Upper lobe of left lung (tissue), 6 donors: ENCODE data around the gene ADIG. TPM values are rescaled to one million over a fixed set of nuclear protein-coding genes. Genes with fewer than 3 reads are reported as not detected.

Experiments
- ATAC-seq, 2 donors: fragments of 200-7000 bp; cut with Tn5 transposase; one replicate each; pipeline ENCODE4 v1.9.1; 2022; ENCODE audit warnings: mild to moderate bottlenecking in 2 of 2, moderate library complexity in 2 of 2; ENCODE audit not compliant: low FRiP score in 2 of 2
- DNase-seq, 2 donors: peaks; one replicate each; pipeline ENCODE4 v3.0.0-alpha.2; 2019 to 2020
- H3K27ac ChIP-seq, 4 donors: fragments of 200-600 bp; sonication (generic); one replicate each; pipeline ENCODE4 v1.5.1; 2016 to 2019
- H3K27me3 ChIP-seq, 4 donors: fragments of 200-600 bp; sonication (generic); one replicate each; pipeline ENCODE4 v1.5.1; 2017 to 2019
- H3K36me3 ChIP-seq, 4 donors: fragments of 200-600 bp; sonication (generic); one replicate each; pipeline ENCODE4 v1.5.1; 2016 to 2019
- H3K4me1 ChIP-seq, 4 donors: fragments of 200-600 bp; sonication (generic); one replicate each; pipeline ENCODE4 v1.5.1; 2018 to 2019
- H3K4me3 ChIP-seq, 4 donors: fragments of 200-600 bp; sonication (generic); one replicate each; pipeline ENCODE4 v1.5.1; 2017 to 2019; ENCODE audit warnings: mild to moderate bottlenecking in 2 of 4, moderate library complexity in 1 of 4
- H3K9me3 ChIP-seq, 4 donors: fragments of 200-600 bp; sonication (generic); one replicate each; pipeline ENCODE4 v1.5.1; 2018 to 2019
- CTCF ChIP-seq, 6 experiments: fragments of 450-650 bp in 4 of 6; fragments of 200-600 bp in 2 of 6; sonication (generic) in 2 of 6; IDR thresholded peaks; one replicate each; pipeline ENCODE4 v1.5.1; 2016 to 2019; ENCODE audit warnings: antibody characterized with exemption in 6 of 6
- EP300 ChIP-seq, 4 donors: sonication (generic); formaldehyde crosslinking; IDR thresholded peaks; one replicate each; pipeline ENCODE4 v1.5.1; 2017; ENCODE audit warnings: antibody characterized with exemption in 4 of 4, control low read depth in 2 of 4
- POLR2A ChIP-seq, 4 donors: fragments of 450-650 bp; IDR thresholded peaks; one replicate each; pipeline ENCODE4 v1.5.1; 2016 to 2017; ENCODE audit warnings: antibody characterized with exemption in 4 of 4, mild to moderate bottlenecking in 2 of 4
- POLR2AphosphoS5 ChIP-seq, 2 donors: sonication (generic); formaldehyde crosslinking; IDR thresholded peaks; one replicate each; pipeline ENCODE4 v1.5.1; 2017; ENCODE audit warnings: antibody characterized with exemption in 2 of 2
- WGBS, 2 donors: methylation state at CpG; one replicate each; pipeline ENCODE4 v1.1.5; 2017 to 2018; 5-methylcytosine and 5-hydroxymethylcytosine counted together
- total RNA-seq, 6 donors: library from RNA; depleted of rRNA in 4 of 6; stranded (reverse); fragments of >200 nt in 4 of 6; gene quantifications; one replicate each; pipeline versions ENCODE4 v1.1.0 to v1.2.1, GENCODE V29; 2016 to 2021
- donor health status: DM: no; HTN: no; CAD: no; lungs with moderate emphysema.
- donor health status: DM: no; HTN: yes; CAD: no; lungs with severe emphysema.

ADIG gene
- total RNA-seq, 6 donors from 2014 or later, result 0.29 TPM; not detected in 5

- DNase-seq (no peak), ATAC-seq (no peak)
- no peaks in the 10 kb centered on the region for H3K36me3 ChIP-seq
- no peak overlapping the region for H3K4me3 ChIP-seq
- TF ChIP-seq POLR2AphosphoS5 (IDR thresholded peaks at IDR 0.05) (no peak), POLR2A (IDR thresholded peaks at IDR 0.05) (no peak), EP300 (IDR thresholded peaks at IDR 0.05) (no peak), CTCF (IDR thresholded peaks at IDR 0.05) (no peak)
- no peaks in the 10 kb centered on the region for H3K9me3 ChIP-seq
- 83 to 94% methylated on average over 1 of the region's 1 CpG for WGBS, 2 donors
- no peak overlapping the region for H3K27ac ChIP-seq
- H3K27me3 ChIP-seq, result no peaks in the 10 kb centered on the region
- peaks cover 0 to 4% (median 0%) of the 10 kb centered on the region in 4 donors for H3K4me1 ChIP-seq
Measured at GRCh38 chr20:38629979-38630378, 49.0 kb downstream of the ADIG start.

GRCh38 chr20:38630727-38631126, 49.7 kb downstream of the ADIG start:
- H3K27me3 ChIP-seq, result no peaks in the 10 kb centered on the region
- no peaks in the 10 kb centered on the region for H3K36me3 ChIP-seq
- H3K4me3 ChIP-seq, result no peak overlapping the region
- no peaks in the 10 kb centered on the region for H3K9me3 ChIP-seq
- peaks cover 0 to 4% (median 0%) of the 10 kb centered on the region in 4 donors for H3K4me1 ChIP-seq
- WGBS, 2 donors, result 80% methylated on average over 6 of the region's 6 CpGs
- TF ChIP-seq POLR2AphosphoS5 (IDR thresholded peaks at IDR 0.05), result no peak
- no peak for TF ChIP-seq POLR2A (IDR thresholded peaks at IDR 0.05)
- TF ChIP-seq CTCF (IDR thresholded peaks at IDR 0.05), result no peak
- no peak for TF ChIP-seq EP300 (IDR thresholded peaks at IDR 0.05)
- DNase-seq (no peak), ATAC-seq (no peak)
- H3K27ac ChIP-seq, result no peak overlapping the region

- Histone ChIP-seq H3K27ac (no peak overlapping the region), H3K9me3 (no peaks in the 10 kb centered on the region), H3K4me3 (no peak overlapping the region), H3K36me3 (no peaks in the 10 kb centered on the region), H3K4me1 (peaks cover 0 to 4% (median 0%) of the 10 kb centered on the region in 4 donors), H3K27me3 (no peaks in the 10 kb centered on the region)
- WGBS, 2 donors, result 61 to 63% methylated on average over 5 of the region's 5 CpGs
- TF ChIP-seq CTCF (IDR thresholded peaks at IDR 0.05) (no peak), POLR2A (IDR thresholded peaks at IDR 0.05) (no peak), EP300 (IDR thresholded peaks at IDR 0.05) (no peak), POLR2AphosphoS5 (IDR thresholded peaks at IDR 0.05) (no peak)
- DNase-seq, result no peak
- ATAC-seq, result no peak
Measured at GRCh38 chr20:38631155-38632022, 50.4 kb downstream of the ADIG start.

DNA sequence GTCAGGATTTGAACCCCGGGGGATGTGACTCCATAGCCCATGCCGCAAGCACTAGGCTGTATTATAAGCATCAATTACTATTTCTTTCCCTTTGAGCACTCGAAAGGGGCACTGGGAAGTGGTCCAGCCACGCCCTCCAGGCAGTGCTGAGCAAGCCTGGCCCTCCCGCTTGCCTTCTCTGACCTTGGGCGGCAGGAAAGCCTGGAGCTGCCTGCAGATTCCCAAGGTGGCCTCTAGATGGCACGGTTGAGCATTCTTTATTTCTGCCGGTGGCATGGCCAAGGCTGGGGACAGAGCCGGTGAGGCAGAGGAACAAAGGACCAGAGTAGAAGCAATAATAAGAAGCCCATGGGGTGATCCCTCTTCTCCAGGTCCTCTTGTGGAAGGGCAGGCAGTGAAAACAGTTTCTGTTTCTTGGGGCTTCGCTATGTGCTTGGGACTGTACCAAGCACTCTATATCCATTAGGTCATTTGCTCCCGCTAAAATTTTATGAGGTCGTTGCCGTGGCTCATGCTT, 52.6 kb downstream of the ADIG start:
- 38 to 42% methylated on average over 13 of the region's 13 CpGs for WGBS, 2 donors
- peaks cover 0 to 4% (median 0%) of the 10 kb centered on the region in 4 donors for H3K4me1 ChIP-seq
- no peak overlapping the region for H3K27ac ChIP-seq
- H3K9me3 ChIP-seq, result no peaks in the 10 kb centered on the region
- no peak overlapping the region for H3K4me3 ChIP-seq
- TF ChIP-seq CTCF (IDR thresholded peaks at IDR 0.05) (peak; percentile 52 to 88 (median 72)), EP300 (IDR thresholded peaks at IDR 0.05) (no peak)
- no peaks in the 10 kb centered on the region for H3K27me3 ChIP-seq
- H3K36me3 ChIP-seq, result no peaks in the 10 kb centered on the region
- DNase-seq (peak in 1 of 2 donors; percentile 30), ATAC-seq (peak; percentile 71 to 81)
